ENCODE results near the gene SRPX2.

Gene SRPX2

DNA sequence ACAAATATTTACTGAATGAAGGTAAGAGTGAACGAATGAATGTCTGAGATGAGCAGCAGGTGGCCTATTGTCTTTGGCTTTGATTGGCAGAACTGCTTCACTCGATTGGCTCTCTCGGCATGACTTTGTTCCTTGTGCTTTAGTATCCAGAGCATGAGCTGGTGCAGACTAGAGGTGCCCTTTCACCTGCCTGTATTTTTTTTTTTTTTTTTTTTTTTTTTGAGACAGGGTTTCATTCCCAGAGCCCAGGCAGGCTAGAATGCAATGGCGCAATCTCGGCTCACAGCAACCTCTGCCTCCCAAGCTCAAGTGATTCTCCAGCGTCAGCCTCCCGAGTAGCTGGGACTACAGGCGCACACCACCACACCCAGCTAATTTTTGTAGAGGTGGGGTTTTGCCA is 38.9 kb downstream of the SRPX2 start:
- TF ChIP-seq EZH2phosphoT487 (IDR thresholded peaks at IDR 0.05; ENCODE audit: borderline replicate concordance, low read length) = no peak
- TF ChIP-seq, protein P1, sequence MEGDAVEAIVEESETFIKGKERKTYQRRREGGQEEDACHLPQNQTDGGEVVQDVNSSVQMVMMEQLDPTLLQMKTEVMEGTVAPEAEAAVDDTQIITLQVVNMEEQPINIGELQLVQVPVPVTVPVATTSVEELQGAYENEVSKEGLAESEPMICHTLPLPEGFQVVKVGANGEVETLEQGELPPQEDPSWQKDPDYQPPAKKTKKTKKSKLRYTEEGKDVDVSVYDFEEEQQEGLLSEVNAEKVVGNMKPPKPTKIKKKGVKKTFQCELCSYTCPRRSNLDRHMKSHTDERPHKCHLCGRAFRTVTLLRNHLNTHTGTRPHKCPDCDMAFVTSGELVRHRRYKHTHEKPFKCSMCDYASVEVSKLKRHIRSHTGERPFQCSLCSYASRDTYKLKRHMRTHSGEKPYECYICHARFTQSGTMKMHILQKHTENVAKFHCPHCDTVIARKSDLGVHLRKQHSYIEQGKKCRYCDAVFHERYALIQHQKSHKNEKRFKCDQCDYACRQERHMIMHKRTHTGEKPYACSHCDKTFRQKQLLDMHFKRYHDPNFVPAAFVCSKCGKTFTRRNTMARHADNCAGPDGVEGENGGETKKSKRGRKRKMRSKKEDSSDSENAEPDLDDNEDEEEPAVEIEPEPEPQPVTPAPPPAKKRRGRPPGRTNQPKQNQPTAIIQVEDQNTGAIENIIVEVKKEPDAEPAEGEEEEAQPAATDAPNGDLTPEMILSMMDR (IDR thresholded peaks at IDR 0.05; ENCODE audit: low read depth, low read length, poor library complexity, severe bottlenecking) = no peak
- H3K36me3 ChIP-seq (ENCODE audit: control insufficient read depth, low read length) = no peaks in the 10 kb centered on the region
- H4K20me1 ChIP-seq (ENCODE audit: control insufficient read depth, insufficient read depth, low read depth, low read length) = no peaks in the 10 kb centered on the region

DNA sequence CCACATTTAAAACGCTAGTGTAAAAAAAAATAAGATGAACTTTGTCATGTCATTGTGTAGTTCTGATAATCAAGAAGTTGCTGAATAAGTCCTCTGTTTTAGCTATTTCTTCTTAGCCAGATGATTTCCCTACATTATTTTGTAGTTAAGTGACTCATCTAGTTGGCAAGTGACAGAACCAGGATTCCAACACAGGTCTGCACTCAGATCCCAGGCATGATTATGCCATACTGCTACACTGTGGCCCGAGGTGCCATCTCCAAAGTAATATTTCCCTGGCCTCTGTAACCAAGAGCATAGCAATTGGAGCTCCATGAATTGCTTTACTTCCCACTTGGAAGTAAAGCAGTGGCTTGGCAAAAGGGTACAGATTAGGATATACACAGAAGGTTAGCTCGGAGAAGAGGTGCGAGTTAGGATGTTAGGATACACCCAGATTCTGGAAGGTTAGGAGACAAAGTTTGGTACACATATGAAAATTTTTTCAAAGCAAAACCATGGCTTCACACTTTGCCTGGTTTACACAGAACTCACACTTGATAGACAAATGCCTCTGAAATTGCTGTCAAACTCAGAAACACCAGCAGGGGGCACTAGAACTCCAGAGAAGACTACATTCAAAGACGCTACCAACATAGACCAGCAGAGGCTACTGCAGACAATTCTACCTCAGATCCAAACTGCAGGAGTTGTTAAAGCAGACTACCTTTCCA is 41.4 kb downstream of the SRPX2 start:
- 0 out of 2 replicates have a peak, but pooled peaks cover 3% of the 10 kb centered on the region for H3K27me3 ChIP-seq (ENCODE audit: control insufficient read depth, low read length)
- no peak overlapping the region for H3K27ac ChIP-seq (ENCODE audit: low read depth, low read length)
- no peaks in the 10 kb centered on the region for H3K9me2 ChIP-seq (replicated peaks; ENCODE audit: control insufficient read depth, low read length)
- no peak overlapping the region for H3K4me3 ChIP-seq (ENCODE audit: low read length)
- no peaks in the 10 kb centered on the region for H3K36me3 ChIP-seq (ENCODE audit: control insufficient read depth, low read length)
- no peaks in the 10 kb centered on the region for H3K9me3 ChIP-seq (ENCODE audit: control insufficient read depth, insufficient read depth, low read length)
- H3F3A ChIP-seq (ENCODE audit: control insufficient read depth, insufficient read depth) = no peaks in the 10 kb centered on the region
- no peaks in the 10 kb centered on the region for H3K79me2 ChIP-seq (ENCODE audit: control insufficient read depth, low read length)
- no peak overlapping the region for H3K4me2 ChIP-seq (ENCODE audit: low read length)
- no peaks in the 10 kb centered on the region for H4K20me1 ChIP-seq (ENCODE audit: control insufficient read depth, insufficient read depth, low read depth, low read length)
- TF ChIP-seq, protein P1 (IDR thresholded peaks at IDR 0.05; ENCODE audit: low read depth, low read length, poor library complexity, severe bottlenecking) = peak; percentile 71
- no peak for TF ChIP-seq EZH2phosphoT487 (IDR thresholded peaks at IDR 0.05; ENCODE audit: borderline replicate concordance, low read length)
- H3K4me1 ChIP-seq (ENCODE audit: control insufficient read depth, low read length) = peaks cover 13% of the 10 kb centered on the region

More for the DNA sequence above, 38.9 kb downstream of the SRPX2 start:
- peaks cover 11% of the 10 kb centered on the region for H3K4me1 ChIP-seq (ENCODE audit: control insufficient read depth, low read length)
- no peak overlapping the region for H3K4me3 ChIP-seq (ENCODE audit: low read length)
- 0 out of 2 replicates have a peak, but pooled peaks cover 3% of the 10 kb centered on the region for H3K27me3 ChIP-seq (ENCODE audit: control insufficient read depth, low read length)
- no peak overlapping the region for H3K4me2 ChIP-seq (ENCODE audit: low read length)
- H3K9me2 ChIP-seq (replicated peaks; ENCODE audit: control insufficient read depth, low read length) = no peaks in the 10 kb centered on the region
- H3K79me2 ChIP-seq (ENCODE audit: control insufficient read depth, low read length) = no peaks in the 10 kb centered on the region
- no peaks in the 10 kb centered on the region for H3K9me3 ChIP-seq (ENCODE audit: control insufficient read depth, insufficient read depth, low read length)
- H3K27ac ChIP-seq (ENCODE audit: low read depth, low read length) = no peak overlapping the region
- H3F3A ChIP-seq (ENCODE audit: control insufficient read depth, insufficient read depth) = no peaks in the 10 kb centered on the region

DNA sequence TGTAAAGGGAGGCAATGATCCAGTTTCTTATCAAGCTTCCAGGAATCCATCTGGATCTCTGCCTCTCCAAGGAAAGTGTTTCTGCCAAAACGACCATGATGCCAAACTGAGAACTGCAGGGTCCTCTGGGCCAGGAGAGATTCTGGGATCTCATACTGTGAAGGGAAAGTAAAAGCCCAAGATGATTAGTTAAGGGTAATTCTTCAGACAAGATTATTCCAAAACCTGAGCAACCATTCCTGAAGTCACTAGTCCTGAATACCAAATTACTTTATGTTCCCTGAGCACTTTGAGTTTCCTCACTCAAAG is 42.0 kb downstream of the SRPX2 start:
- Histone ChIP-seq H3K27me3 (ENCODE audit: control insufficient read depth, low read length) (0 out of 2 replicates have a peak, but pooled peaks cover 3% of the 10 kb centered on the region), H3F3A (ENCODE audit: control insufficient read depth, insufficient read depth) (no peaks in the 10 kb centered on the region), H3K9me3 (ENCODE audit: control insufficient read depth, insufficient read depth, low read length) (no peaks in the 10 kb centered on the region), H3K36me3 (ENCODE audit: control insufficient read depth, low read length) (no peaks in the 10 kb centered on the region), H4K20me1 (ENCODE audit: control insufficient read depth, insufficient read depth, low read depth, low read length) (no peaks in the 10 kb centered on the region), H3K4me3 (ENCODE audit: low read length) (no peak overlapping the region), H3K4me1 (ENCODE audit: control insufficient read depth, low read length) (peaks cover 13% of the 10 kb centered on the region), H3K27ac (ENCODE audit: low read depth, low read length) (no peak overlapping the region), H3K4me2 (ENCODE audit: low read length) (no peak overlapping the region), H3K9me2 (replicated peaks; ENCODE audit: control insufficient read depth, low read length) (no peaks in the 10 kb centered on the region), H3K79me2 (ENCODE audit: control insufficient read depth, low read length) (no peaks in the 10 kb centered on the region)
- TF ChIP-seq, protein P1 (IDR thresholded peaks at IDR 0.05; ENCODE audit: low read depth, low read length, poor library complexity, severe bottlenecking) = no peak
- no peak for TF ChIP-seq EZH2phosphoT487 (IDR thresholded peaks at IDR 0.05; ENCODE audit: borderline replicate concordance, low read length)

All from DOHH2 (cell line).